Measurements from ENCODE around the gene ZGRF1.
A peak's percentile ranks its signal among the peaks of the same experiment; 100 is the strongest.
"Not testable (repeated sequence)": the region's sequence is repeated elsewhere in the genome, so short reads cannot be mapped to it uniquely, and the experiment has no call there.

ZGRF1 gene

DNA sequence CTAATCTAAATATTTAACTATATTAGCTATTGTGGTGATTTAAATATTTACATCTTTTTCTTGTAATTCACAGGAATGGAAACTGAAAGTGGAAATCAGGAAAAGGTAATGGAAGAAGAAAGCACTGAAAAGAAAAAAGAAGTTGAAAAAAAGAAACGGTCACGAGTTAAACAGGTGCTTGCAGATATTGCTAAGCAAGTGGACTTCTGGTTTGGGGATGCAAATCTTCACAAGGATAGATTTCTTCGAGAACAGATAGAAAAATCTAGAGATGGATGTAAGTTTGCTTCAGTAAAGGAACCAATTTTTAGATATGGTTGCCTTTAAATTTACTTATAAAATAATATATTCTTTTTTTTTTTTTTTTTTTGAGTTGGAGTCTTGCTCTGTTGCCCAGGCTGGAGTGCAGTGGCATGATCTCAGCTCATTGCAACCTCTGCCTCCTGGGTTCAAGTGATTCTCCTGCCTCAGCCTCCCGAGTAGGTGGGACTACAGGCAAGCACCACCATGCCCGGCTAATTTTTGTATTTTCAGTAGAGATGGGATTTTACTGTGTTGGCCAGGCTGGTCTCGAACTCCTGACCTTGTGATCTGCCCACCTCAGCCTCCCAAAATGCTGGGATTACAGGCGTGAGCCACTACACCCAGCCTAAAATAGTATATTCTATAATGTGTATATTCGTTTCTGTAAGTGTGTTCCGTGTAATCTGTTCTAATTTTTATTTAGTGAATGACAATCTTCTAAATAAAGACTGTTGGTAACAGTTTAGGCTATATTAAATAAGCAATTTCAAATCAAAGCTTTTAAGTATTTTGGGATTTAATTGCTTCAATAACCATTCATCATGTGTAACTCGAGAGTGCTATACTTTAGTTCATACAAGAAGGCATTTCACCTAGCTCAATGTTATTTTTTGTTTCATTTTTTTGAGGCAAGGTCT lies 8.2 kb upstream of the ZGRF1 start:
- not testable (repeated sequence) for DNase-seq

DNA sequence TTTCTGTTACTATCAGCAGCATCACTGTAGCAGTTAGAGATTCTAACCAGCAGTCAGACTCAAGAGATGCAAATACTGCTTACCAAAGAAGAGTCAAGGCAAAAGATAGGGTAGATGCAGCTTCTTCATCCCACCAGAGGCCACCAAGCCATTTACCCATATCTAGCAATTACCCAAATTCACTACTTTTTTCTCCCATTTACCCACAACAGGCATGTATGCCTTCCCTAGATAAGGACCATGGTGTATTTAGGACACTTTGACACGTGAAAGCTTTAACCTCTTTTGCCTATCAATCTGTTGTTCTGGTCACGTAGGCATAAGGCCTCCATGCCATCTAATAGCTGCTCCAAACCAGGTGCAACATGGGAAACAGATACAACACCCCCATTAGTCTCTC lies 5.8 kb upstream of the ZGRF1 start:
- DNase-seq, result no peak

DNA sequence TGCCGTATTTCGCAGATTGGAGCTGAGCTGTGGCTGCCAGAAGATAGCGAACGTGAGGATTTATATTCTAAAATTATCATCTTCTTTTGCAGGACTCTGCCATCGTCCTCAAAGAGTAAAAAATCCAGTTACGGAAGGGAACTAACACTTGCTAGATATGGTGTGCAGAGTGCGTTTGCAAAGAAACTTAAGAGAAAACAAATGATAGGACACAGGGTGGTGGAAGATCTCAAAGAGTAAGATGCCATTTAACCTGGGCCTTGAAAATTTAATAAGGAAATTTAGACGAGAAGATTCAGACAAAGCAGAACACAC lies 800 bp upstream of the ZGRF1 start:
- no peak for DNase-seq

DNA sequence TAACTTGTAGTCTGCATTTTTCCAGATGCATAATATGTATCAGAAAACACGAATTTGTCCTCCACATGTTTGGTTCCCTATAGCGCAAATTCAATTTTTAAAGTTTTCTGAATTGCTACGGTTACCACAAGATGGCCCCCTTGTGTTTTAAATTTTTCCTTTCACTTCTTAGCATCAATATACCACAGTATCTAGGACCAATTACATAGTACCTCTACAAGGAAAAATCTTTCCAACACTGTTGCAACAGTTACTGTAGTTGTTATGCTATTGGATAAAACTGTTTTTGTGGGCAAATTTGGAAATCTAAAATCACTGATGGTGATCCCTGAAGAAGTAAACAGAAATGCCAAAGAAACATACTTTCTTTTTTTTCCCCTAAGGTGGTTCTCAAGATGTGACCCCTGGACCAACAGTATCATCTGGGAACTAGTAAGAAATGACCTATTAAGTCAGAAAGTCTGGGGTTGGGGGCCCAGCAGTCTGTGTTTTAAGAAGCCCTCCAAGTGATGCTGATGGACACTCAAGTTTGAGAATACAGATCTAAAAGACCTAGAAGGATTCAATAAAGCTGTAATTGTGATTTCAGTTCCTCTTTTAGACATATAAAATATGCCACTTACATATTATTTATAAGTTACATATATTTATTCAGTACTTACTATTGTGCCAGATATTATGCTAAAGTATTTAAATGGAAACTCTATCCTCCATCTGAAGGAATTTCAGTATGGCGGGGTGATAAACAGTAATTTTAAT lies 3.1 kb downstream of the ZGRF1 start:
- DNase-seq, result peak in 1 of 2 donors; percentile 59

DNA sequence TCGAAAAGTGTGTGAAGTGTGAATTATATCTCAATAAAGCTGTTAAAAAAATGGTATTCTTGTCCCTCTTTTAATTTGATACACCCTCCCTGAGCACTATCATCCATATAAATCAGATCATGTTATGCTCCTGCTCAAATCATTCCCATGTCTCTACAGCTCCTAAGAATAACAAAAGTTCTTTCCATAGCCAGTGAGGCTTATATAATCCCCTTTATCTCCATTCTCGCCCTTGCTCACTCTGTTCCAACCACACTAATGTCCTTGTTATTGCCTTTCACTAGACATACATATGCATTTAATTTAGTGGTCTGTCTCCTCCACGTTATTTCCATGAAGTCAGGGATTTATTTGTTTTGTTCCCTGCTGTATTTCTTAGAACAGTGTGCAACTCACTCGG lies 10.5 kb downstream of the ZGRF1 start:
- no peak for DNase-seq

DNA sequence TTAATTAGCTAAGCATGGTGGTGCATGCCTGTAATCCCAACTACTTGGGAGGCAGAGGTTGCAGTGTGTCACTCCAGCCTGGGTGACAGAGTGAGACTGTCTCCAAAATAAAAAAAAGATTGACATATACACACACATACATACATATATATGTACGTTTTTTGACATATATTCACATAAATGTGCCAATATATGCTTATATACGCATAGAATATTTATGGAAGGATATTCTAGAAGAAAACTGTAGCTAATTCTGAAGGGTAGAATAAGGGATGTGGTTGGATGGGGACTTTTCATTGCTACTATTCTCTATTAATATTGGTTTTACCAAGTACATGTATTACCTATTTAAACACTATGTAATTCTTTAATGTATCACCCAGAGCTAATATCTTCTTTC lies 19.7 kb downstream of the ZGRF1 start:
- DNase-seq, result no peak

DNA sequence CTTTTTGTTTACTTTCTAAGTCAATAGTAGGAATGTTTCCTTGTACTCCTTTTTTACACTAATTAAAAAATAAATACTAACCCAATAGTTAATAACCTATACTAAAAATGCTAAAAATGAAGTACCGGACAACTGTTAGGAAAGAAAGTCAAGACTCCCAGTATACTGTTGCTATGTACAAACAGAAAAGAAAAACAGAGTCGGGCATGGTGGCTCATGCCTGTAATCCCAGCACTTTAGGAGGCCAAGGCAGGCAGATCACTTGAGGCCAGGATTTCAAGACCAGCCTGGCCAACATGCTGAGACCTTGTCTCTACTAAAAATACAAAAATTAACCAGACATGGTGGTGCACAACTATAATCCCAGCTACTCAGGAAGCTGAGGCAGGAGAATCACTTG lies 23.9 kb downstream of the ZGRF1 start:
- not testable (repeated sequence) for DNase-seq

DNA sequence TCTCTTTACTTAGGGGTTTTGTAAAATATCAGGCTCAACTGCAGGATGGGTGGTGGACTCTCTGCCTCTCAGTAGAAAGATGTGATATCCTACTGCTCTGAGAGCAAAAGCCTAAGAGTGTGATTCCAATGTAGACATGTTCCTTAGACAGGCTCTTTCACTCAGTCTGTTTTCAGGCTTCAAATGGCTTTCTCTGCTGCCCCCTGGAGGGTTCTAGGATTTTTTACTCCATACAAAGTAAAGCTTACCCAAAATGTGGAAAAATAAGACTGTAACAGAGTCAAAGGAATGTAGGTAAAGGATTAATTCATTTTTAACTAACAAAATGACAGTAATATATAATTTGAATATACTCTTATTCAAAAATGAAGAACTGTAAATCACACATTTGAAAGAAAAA lies 32.1 kb downstream of the ZGRF1 start:
- DNase-seq, result peak; percentile 19 to 56

DNA sequence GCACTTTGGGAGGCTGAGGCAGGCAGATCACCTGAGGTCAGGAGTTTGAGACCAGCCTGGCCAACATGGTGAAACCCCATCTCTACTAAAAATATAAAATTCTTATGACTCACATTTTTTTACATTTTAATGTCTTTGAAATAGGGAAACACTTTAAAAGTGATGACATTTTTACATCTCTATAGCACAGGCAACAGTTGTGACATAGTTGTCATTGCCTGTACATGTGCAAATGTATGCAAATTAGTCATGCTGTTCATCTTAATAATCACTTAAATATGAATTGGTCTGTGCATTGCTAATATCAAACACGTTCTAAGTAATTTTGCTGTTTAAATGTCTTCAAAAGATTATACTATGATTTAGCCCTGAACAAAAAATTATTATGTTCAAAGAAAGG lies 41.7 kb downstream of the ZGRF1 start:
- no peak for DNase-seq

DNA sequence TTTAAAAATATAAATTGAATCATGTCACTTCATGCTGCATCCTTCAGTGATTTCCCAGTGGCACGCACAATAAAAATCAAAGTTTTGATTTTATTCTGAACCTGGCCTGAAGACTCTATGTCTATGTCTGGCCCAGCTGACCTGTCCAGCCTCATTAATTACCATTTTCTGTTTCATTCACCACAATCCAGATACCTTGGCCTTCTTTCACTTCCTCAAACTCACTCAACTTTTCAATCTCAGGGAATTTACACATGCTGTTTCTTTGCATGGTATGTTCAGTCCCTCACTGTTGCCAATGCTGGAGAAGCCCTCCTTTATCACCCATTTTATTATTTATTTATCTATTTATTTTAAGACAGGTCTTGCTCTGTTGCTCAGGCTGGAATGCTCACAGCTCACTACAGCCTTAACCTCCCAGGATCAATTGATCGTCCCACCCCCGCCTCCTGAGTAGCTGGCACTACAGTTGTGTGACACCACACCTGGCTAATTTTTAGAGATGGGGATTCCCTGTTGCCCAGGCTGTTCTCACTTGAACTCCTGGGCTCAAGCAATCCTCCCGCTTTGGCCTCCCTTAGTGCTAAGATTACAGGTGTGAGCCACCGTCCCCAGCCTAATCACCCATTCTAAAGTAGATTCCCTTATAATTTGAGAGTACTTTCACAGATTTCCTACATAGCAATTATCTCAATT lies 43.1 kb downstream of the ZGRF1 start:
- DNase-seq, result no peak

DNA sequence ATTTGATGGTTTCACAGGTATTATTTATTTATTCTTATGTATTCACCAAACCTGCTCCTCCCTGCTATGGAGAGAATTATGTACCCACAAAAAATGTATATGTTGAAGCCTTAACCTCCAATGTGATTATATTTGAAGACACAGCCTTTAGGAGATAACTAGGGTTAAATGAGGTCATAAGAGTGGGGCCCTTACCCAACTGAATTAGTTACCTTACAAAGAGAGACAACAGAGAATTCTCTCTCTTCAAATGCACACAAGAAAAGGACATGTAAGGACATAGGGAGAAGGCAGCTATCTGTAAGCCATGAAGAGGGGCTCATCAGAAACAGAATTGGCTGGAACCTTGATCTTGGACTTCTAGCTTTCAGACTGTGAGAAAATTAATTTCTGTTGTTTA lies 44.0 kb downstream of the ZGRF1 start:
- no peak for DNase-seq

DNA sequence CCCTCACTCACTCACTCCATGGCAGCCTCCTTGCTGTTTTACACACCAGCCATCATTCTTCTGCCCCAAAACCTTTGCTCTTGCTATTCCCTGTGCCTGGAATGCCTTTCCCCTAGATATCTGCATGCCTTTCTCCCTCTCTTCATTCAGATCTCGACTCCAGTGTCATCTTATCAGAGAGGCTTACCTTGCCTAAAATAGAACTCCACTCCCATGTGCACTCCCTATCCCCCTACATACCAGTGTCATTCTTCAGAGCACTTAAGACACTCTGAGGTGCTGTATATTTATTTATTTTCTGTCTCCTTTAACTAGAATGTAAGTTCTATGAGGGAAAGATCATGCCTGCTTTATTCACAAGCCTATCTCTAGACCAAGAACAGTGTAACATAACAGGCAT lies 45.1 kb downstream of the ZGRF1 start:
- no peak for DNase-seq

DNA sequence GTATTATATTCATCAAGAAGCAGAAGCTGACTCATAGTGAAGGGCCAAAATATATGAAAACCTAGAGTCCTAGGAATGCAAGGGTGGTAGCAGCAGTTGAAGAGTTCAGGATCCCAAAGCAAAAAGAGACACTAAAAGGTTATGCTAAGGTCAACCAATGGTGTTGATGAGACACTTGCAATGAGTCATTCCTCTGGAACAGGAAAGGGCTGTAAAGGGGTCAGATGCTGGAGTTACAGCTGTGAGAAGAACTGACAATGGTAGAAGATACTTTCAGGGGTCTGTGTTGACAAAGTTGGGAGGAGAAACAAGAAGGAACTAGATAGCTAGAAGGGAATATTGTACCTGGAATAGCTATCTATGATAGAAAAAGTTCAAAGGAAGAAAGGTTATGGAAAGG lies 47.5 kb downstream of the ZGRF1 start:
- DNase-seq, result no peak

DNA sequence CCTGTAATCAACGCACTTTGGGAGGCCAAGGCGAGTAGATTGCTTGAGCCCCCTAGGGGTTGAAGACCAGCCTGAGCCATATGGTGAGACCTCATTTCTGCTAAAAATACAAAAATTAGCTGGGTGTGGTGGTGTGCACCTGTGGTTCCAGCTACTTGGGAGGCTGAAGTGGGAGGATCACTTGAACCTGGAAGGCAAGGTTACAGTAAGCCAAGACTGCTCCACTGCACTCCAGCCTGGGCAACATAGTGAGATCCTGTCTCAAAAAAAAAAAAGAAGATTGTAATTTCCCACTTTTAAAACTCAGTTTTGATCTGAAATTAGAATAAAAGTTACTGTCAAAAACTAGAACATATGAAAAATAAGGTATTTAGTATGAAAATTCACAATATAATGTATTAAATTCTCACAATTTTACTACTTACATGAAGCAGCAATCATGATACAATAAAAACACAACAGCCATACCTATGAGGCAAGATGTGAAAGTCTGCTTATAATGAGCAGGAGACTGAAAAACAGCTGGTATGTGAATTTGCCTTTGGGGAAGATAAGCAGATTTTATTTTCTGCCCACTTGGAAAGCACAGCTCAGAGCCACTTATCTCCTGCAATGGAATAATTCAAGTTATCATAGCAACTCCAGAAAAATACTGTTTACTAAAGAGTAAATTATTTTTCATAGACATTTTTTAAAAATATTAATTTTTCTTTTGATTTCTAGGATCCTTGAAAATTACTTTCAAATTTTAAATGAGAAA lies 50.6 kb downstream of the ZGRF1 start:
- no peak for DNase-seq

DNA sequence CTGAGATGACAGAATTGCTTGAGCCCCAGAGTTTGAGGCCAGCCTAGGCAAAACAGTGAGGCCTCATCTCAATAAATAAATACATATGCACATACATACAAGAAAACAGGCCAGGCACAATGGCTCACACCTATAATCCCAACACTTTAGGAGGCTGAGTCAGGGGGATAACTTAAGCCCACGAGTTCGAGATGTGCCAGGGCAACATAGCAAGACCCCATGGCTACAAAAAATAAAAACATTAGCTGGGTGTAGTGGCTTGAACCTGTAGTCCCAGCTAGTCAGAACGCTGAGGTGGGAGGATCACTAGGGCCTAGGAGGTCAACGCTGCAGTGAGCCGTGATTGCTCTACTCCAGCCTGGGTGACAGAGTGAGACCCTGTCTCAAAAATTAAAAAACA lies 69.2 kb downstream of the ZGRF1 start:
- DNase-seq, result no peak

DNA sequence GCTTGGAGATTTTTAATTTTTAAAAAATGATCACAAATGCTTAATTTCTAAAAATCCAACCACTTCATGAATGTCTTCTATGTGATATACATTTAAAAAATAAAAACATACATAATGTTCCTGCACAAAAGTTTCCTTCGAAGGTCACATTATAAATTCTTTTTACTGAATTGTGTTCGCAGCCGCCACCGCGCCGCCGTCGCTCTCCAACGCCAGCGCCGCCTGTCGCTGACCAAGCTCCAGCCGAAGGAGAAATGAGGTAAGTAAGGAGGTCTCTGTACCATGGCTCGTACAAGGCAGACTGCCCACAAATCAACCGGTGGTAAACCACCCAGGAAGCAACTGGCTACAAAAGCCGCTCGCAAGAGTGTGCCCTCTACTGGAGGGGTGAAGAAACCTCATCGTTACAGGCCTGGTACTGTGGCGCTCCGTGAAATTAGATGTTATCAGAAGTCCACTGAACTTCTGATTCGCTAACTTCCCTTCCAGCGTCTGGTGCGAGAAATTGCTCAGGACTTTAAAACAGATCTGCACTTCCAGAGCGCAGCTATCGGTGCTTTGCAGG lies 71.9 kb downstream of the ZGRF1 start:
- DNase-seq, result no peak

DNA sequence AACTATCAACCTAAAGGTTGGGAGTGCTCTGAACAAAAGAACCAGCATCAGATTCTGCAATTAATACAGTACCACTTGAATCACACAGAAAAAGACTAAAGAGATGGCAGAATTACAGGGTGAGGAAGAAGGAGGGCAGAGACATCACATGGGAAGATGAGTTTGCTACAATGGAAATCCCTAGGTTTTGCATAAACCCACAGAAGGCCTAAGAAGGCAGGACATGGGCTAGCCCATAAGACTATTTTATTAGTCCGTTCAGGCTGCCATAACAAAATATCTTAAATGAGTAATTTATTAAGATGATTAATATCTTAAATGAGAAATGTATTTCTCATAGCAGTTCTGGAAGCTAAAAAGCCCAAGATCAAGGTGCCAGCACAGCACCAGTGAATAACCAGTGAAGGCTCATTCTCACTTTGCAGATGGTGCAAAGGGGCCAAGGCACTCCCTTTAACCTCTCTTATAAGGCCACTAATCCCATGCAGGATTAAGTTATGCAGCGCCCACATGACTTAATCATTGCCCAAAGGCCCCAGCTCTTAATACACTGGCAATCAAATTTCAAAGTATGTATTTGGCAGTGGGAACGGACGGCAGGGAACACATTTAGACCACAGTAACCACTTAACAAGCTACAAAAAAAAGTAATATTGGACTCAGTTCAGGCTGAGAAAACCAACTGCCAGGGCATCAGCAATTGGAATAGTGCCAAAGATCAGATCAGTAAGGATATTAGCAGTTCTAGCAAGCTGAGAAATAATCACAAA lies 73.1 kb downstream of the ZGRF1 start:
- no peak for DNase-seq

DNA sequence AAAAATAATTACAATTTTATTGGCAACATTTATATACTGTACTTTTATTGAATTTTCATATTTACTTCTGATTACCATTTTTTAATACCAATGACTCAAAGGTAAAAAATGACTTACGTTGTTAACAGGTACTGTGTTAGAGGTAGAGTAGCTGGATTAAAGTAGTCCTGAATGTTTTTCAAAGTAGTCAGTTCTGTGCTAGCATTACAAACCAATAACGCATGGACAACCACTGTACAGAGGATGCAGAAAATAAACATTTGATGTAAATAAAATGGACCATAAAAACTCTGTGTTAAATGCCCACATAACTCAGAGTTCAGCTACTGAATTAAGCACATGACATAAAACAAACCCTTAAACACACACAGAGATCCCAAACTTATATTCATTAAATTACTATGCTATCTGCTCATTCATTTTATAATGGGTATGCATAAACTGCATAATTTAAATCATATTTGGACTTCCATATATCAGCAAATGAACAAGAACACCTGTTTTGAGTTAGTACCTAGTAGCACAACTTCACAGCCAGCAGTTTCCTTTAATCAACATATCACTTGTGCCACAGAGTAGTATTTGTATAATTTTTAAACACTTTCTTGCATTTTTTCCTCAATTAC lies 74.3 kb downstream of the ZGRF1 start:
- no peak for DNase-seq

DNA sequence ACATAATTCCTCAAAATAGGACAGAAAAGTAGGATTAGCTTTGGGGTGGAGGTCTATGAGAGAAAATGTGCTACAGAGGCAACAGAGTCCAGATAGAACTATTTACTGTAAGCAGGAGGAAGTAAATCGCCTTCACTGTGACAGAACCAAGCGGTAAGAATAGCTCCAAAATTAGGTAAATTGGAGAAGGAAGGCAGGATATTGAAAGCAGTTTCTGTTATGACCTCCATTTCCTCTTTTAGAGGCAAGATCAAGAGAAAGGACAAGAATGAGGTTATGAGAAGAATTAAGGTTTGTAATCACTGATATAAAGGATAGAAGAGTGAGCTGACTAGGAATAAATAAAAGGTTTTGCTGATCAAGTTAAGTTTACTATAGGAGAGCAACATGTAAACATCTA lies 76.6 kb downstream of the ZGRF1 start:
- DNase-seq, result no peak

DNA sequence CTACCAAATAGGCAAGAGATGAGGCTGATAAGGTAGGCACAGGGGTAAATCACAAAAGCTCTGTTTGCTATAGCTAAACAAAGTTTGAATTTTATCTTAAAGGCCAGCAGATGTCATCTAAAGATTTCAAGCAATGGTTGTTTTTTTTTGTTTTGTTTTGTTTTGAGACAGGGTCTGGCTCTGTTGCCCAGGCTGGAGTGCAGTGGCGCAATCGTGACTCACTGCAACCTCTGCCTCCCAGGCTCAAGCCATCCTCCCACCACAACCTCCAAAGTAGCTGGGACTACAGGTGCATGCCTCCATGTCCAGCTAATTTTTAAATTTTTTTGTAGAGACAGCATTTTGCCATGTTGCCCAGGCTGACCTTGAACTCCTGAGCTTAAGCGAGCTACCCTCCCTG lies 77.7 kb downstream of the ZGRF1 start:
- DNase-seq, result no peak

DNA sequence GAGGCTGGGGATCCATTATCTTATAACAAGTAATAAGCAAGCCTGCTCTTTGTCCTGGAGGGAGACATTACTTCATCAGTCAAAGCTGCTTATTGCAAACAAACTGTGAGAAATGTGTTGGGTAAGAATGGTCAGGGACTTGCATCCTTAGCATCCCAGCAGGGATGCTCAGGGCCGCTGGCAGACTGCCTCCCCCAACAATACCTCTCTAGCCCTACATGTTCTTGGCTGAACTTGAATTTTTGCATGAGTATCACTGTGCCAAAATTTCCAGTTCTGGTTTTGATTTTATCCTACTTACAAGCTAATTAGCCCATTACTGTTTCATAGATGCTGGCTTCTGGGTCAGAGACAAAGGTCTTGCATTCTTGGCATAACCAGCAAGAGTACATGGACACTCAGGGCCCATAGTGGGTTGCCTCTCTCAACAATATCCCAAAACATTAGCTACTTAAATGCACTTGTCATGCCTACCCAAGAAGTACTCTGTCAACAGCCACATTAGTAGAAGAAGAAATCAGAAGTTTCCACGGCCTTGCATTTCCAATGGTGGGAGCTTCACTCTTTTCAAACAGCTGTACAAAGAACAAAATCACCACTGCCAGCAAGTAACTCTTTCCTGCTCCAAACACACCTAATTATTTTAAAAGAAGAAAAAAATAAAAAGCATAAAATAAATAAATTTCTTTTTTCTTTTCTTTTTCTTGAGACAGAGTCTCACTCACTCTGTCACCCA lies 78.9 kb downstream of the ZGRF1 start:
- no peak for DNase-seq
